Heart left ventricle (tissue), 13 donors: Measurements from ENCODE around the gene CNIH2.

ENCODE experiments used
- CTCF ChIP-seq, 12 donors: fragments of 200-600 bp; sonication (generic) in 4 of 12; IDR thresholded peaks; one replicate each; pipeline versions ENCODE4 v1.5.0 to v1.8.0; 2018 to 2022; ENCODE audit warnings: antibody characterized with exemption in 12 of 12, mild to moderate bottlenecking in 5 of 12
- POLR2A ChIP-seq, 2 donors: fragments of 450-650 bp; IDR thresholded peaks; one replicate each; pipeline ENCODE4 v1.6.1; 2017; ENCODE audit warnings: antibody characterized with exemption in 2 of 2, mild to moderate bottlenecking in 2 of 2, moderate library complexity in 2 of 2
- donor health status: ischemic (EF 13 %, LVEDD 7.1; RV severe dilation, severe dysfunction).
- donor health status: DM: no; HTN: yes; CAD: no.
- donor health status: DM: no; HTN: no; CAD: no.
- donor health status: ischemic (EF 25% LVEDD 6.9; RV normal size, moderate dysfunction).
- donor health status: ischemic (EF 25% LVEDD 5.7; RV mildly dilated, moderate dysfunction).
- donor health status: ischemic (EF 35%, LVEDD 5.7; RV mildly dilated, moderate dysfunction).
- donor health status: nonischemic (EF 11% LVEDD 7.7; RV severe dilation, severe dysfunction).
- donor health status: DM: yes; HTN: yes; CAD: no.
- donor health status: PGD.
- donor health status: ischemic (EF 29% LVEDD 5.4; RV normal size, mild dysfunction).
- donor health status: nonischemic (EF 23%, LVEDD 6.1; RV moderate dilation, normal function).

GRCh38 chr11:66239998-66240780 lies 37.8 kb upstream of the CNIH2 start:
- no peak for TF ChIP-seq CTCF (IDR thresholded peaks at IDR 0.05)
- no peak for TF ChIP-seq POLR2A (IDR thresholded peaks at IDR 0.05)
